ENCODE results near the gene ZNF687. TPM values are rescaled to one million over a fixed set of nuclear protein-coding genes. Genes with fewer than 3 reads are reported as not detected.

The ZNF687 gene
- total and polyA plus RNA-seq, 12 donors: 5.9 to 15.1 (median 12.8) TPM

- Histone ChIP-seq H3K9me3 (no peaks in the 10 kb centered on the region), H3K4me3 (no peak overlapping the region), H3K4me1 (peaks cover 0 to 55% (median 33%) of the 10 kb centered on the region in 9 donors), H3K36me3 (peaks cover 0 to 66% (median 11%) of the 10 kb centered on the region in 9 donors), H3K27me3 (no peaks in the 10 kb centered on the region), H3K27ac (peak overlapping the region in 1 of 10 donors; percentile 97)
- WGBS, 2 donors: 85 to 98% methylated on average over 4 of the region's 4 CpGs
- ATAC-seq (no peak), DNase-seq (no peak)
- intact Hi-C loops (cut with DNase I): no loop called here
- TF ChIP-seq CTCF (IDR thresholded peaks at IDR 0.05): no peak
These were observed 42.4 kb downstream of the ZNF687 start for GRCh38 chr1:151324390-151324930.

GRCh38 chr1:151325231-151325630 lies 43.1 kb downstream of the ZNF687 start:
- Histone ChIP-seq H3K36me3 (peaks cover 0 to 58% (median 11%) of the 10 kb centered on the region in 9 donors), H3K4me3 (peak overlapping the region in 3 of 10 donors; percentile 79 to 95 (median 89)), H3K4me1 (peaks cover 0 to 55% (median 29%) of the 10 kb centered on the region in 9 donors), H3K9me3 (no peaks in the 10 kb centered on the region), H3K27ac (peak overlapping the region in 2 of 10 donors; percentile 97 to 98), H3K27me3 (no peaks in the 10 kb centered on the region)
- no peak for TF ChIP-seq CTCF (IDR thresholded peaks at IDR 0.05)
- DNase-seq (no peak), ATAC-seq (no peak)
- 78 to 80% methylated on average over 7 of the region's 7 CpGs for WGBS, 2 donors
- intact Hi-C loops (cut with DNase I): loop anchor here in 1 of 10 donors (5.0 kb wide), 1 partner anchor 43 kb away; the partner anchor contains the start of gene ZNF687

GRCh38 chr1:151325646-151326429 lies 43.7 kb downstream of the ZNF687 start:
- Histone ChIP-seq H3K27me3 (no peaks in the 10 kb centered on the region), H3K4me1 (peaks cover 0 to 53% (median 29%) of the 10 kb centered on the region in 9 donors), H3K36me3 (peaks cover 0 to 52% (median 11%) of the 10 kb centered on the region in 9 donors), H3K27ac (peak overlapping the region in 9 of 10 donors; percentile 87 to 99 (median 97)), H3K9me3 (no peaks in the 10 kb centered on the region), H3K4me3 (peak overlapping the region in 9 of 10 donors; percentile 67 to 95 (median 81))
- no peak for DNase-seq
- WGBS, 2 donors: 22 to 27% methylated on average over 5 of the region's 5 CpGs
- intact Hi-C loops (cut with DNase I): loop anchor here in 4 of 10 donors (2.0 to 5.0 kb wide), 4 partner anchors 15 to 44 kb away; partner anchors contain the start of genes RFX5 (in 1 of the 4) and ZNF687 (in 1 of the 4)
- TF ChIP-seq CTCF (IDR thresholded peaks at IDR 0.05): no peak
- no peak for ATAC-seq

- DNase-seq (peak in 1 of 2 donors; percentile 71), ATAC-seq (peak; percentile 47 to 76 (median 72))
- Histone ChIP-seq H3K9me3 (no peaks in the 10 kb centered on the region), H3K4me3 (peak overlapping the region; percentile 67 to 95 (median 80)), H3K27ac (peak overlapping the region; percentile 72 to 99 (median 96)), H3K27me3 (no peaks in the 10 kb centered on the region), H3K4me1 (peaks cover 0 to 50% (median 29%) of the 10 kb centered on the region in 9 donors), H3K36me3 (peaks cover 0 to 43% (median 11%) of the 10 kb centered on the region in 9 donors)
- intact Hi-C loops (cut with DNase I): loop anchor here in 4 of 10 donors (1.0 to 5.0 kb wide), 5 partner anchors 14 to 45 kb away; partner anchors contain the start of genes RFX5 (in 1 of the 4) and ZNF687 (in 1 of the 4)
- TF ChIP-seq CTCF (IDR thresholded peaks at IDR 0.05): no peak
- WGBS, 2 donors: 0 to 1% methylated on average over 12 of the region's 12 CpGs
These were observed 44.6 kb downstream of the ZNF687 start for GRCh38 chr1:151326619-151327222.
